NCI-H345 treated with DMSO at 0.1 percent for 48 hours (cell line): ENCODE measurements around the gene BZW1.

Experiments
- DNase-seq: peaks from one replicate; lab custom pipeline; 2025; ENCODE audit not compliant: unreplicated experiment; lab: John Stamatoyannopoulos, UW

The BZW1 gene

DNA sequence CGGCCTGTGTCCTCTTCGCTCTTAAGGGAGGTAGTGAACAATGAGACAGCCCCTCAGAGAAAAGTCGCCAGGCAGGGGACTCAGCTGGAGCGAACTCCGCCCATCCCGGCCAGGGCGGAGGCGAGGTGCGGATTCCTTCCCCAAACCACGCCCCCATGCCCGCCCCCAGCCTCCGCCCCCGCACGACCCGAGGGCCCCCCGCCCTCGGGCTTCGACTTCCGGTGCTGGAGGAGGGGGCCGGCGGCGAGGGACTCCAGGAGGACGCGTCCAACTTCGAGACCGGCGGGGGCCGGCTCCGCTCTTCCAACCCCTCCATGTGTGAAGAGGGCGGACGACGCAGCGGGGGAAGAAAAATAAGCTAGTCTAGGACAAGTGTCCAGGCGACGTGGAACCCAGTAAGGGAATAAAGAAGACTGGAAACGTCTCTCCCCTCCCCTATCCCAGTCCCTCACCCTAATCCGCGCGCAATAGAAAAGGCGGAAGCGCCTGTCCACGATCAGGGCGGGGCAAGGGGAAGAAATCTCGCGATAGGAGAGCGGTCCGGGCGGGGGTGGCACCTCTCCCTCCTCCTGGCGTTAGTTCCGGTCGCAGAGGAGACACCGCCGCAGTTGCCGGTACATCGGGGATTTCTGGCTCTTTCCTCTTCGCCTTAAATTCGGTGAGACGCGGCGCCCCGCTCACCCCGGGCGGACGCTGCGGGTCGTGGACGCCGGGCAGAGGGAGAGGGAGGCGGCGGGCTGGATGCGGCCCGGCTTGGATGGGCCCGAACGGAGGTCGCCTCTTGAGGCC lies at the start of gene BZW1:
BZW1 (plus strand) TSS at position 578 of the 789 bp plus-strand sequence. CDS start 1,308 bp downstream, outside the sequence.
- DNase-seq = peak; percentile 94

- no peak for DNase-seq
Observed at GRCh38 chr2:200762127-200762526, 49.6 kb upstream of the BZW1 start.

- DNase-seq = no peak
Observed at GRCh38 chr2:200763422-200763821, 48.3 kb upstream of the BZW1 start.

DNA sequence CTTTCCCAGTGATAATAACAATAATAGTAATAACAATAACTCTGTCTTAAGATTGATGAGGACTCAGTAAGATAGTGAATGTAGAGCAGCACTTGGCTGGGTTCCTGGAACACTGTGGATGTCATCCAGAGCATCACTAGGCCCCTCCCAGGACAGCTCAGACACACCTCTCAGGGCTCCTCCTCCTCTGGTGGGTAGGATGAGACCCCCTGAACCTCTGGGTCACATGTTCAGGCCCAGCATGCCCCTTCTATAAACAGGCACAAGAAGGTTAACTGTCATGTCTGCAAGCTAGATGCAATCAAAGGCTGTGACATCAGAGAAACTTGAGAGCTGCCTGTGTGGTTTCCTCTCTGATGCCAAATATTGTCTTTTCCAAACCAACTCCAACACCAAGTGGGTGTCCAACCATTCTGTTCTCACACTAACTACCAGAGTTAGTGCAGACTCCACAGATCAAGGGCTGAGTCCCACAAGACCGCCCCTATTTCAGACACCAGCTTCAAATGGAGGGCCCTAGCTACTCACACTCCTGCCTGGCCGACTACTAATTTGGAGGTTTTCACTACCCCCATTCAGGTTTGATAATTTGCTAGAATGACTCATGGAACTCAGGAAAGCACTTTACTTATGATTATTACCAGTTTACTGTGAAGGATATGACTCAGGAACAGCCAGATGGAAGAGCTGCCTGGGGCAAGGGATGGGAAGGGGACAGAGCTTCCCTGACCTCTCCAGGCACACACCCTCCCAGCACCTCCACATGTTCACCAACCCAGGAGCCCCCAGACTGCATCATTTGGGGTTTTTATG lies 46.4 kb upstream of the BZW1 start:
- DNase-seq = no peak

DNA sequence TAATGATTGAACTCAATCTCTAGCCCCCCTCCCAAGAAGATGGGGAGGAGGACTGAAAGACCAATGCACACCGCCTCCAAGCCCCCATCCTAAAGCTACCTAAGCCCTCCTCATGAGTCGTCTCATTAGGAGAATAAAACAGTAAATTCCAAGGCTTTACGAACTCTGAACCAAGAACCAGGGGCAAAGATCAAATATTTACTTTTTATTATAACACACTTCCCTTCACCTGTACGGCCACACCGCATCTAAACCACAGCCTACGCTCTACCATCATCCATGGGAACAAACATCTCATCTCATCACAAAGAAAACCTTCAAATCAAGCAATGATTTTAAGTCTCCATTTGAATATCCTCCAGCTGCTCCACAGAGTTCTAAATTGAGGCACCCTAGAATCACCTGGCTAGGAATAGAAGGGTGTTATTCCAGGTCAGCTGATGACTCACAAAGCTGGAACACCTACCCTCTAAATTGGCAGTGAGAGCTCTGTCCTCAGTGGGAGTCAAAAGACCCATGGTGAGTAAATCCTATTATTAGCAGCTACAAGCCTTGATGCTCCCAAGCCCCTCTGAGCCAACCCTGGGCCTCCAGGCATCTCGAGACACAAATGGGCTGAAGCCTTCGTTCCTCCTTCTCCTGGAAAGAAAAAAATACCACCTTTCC lies 45.6 kb upstream of the BZW1 start:
- DNase-seq = no peak

GRCh38 chr2:200767111-200767885 lies 44.4 kb upstream of the BZW1 start:
- DNase-seq = no peak

DNA sequence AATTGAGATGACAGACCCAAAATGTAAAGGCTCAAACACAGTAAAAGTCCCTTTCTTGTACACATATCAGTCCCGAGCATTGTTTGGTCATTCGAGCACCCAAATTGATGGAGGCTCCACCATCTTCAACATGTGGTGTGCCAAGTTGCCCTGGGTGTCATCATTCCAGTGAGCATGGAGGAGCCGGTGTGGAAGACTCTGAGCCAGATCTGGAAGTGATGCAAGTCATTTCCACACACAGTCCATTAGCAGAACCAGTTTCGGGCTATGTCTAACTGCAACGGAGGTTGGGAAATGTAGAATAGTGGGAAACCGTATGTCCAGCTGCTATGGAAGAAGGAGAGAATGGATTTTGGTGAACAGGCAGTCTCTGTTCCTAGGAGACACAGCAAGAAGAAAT lies 40.9 kb upstream of the BZW1 start:
- no peak for DNase-seq

DNA sequence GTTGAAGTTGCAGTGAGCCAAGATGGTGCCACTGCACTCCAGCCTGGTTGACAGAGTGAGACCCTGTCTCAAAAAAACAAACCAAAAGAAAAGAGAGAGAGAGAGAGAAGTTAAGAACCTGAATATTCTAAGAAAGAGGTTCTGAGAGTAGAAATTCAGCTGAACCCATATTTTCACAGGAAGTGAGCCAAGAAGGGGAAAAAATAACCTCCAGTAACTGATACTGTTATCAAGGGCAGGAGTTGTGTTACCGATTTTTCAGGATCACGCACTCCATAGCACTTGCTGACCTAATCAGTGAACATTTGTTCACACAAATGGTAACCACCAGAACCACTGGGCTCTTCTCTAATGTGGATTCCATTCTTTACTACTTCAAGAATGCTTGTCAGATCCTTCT lies 39.1 kb upstream of the BZW1 start:
- DNase-seq = no peak

- DNase-seq = no peak
Observed at GRCh38 chr2:200773083-200773482, 38.6 kb upstream of the BZW1 start.

DNA sequence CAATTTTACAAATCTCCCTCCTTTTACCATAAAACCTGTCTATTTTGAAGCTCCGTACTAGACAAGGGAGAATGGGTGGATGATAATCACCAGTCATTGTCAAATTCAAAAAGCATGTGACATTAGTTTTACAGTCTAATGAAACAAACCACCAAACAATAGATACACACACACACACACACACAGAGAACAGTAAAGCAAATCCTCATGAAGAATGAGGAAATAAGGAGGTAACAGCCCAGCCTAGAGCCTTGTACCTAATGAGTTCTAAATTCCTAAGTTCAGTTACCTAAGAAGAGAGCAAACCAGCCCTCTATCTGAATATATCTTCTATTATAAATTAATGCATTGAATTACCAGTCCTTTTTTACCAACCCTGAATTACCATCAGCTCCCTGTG lies 36.8 kb upstream of the BZW1 start:
- DNase-seq = no peak

DNA sequence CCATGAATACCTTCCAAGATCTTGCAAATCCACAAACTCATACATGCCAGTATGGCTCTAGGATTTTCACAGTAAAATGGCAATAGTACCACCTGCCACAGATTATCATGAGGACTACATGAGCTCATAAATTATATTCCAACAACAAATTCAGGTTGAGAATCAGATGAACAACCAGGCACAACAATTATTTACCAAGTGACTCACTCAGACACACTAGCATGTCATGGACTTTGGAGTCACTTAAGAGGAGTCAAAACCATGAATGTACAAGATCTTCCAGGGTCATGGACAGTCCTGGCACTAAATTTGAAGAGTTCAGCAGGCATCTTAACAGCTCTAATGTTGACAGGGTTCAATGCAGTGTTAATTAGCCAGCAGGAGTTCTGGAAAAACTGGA lies 34.4 kb upstream of the BZW1 start:
- no peak for DNase-seq

DNA sequence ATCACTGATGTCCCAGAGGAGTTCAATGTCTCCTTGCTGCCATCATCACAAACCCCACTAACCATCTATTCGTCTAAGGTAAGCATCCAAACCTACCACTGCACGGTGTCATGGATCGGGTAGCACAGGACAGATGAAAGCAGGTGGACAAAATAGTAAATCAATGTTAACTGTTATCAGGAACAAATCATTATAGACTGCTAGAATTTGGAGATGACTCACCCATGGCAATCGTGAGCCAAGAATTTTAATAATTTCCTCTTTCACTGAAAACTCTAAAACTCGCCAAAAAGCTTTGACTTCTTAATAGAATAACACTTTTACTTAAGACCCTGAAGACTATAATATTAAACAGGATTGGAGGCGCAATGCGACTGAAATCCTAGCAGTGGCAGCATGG lies 33.7 kb upstream of the BZW1 start:
- no peak for DNase-seq

- DNase-seq = no peak
Observed at GRCh38 chr2:200779214-200779613, 32.5 kb upstream of the BZW1 start.

GRCh38 chr2:200781616-200782015 lies 30.1 kb upstream of the BZW1 start:
- DNase-seq = no peak

DNA sequence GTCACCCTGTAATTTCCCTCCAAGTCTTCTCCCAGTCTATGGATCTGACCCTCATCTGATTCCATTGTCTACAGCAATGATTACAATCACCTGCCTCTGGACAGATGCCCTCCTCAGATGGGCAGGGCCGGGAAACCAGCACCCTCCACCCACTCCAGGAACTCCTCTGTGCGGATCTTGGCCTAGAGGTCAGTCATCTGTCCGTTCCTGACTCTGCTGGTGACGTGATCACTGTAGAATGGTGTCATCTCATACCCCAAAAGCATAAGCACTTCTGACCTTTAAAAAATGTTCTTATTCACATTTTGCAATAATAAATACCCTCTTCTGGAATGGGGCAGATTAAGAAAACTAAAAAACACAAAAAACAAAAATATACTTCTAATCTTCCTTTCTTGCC lies 29.5 kb upstream of the BZW1 start:
- no peak for DNase-seq

DNA sequence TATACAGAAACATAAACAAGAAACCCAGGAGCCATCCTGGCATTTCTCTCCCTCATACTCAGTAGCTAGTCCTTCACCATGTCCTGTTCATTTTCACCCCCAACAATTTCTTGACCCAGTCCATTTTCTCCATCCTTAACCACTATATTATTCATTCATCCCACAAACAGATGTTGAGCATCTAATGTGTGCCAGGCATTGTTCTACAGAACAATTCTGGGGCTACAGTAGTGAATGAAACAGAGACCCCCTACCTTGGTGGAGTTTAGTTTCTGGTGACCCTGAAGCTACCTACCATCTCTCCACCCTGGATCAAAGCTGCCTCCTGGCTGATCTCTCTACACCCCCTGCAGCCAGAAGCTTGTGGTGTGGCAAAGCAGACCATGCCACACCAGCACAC lies 27.5 kb upstream of the BZW1 start:
- DNase-seq = no peak

DNA sequence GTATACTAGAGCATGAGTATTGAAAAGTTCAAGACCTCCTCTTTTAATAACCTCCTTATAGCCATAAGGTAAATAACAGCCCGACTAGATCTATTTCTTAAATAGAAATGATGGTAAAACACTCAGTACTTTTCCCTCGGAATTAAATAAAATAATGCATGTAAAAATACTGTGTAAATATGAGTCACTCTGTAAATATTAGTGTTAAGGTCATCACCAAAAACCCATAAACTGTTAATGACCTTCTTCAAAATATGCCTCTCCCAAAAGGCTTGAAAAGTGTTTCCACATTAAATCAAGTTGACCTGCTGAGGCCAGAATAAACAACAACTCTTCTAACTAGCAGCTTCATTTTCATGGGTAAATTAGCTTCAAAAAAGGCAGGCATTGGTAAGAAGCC lies 25.3 kb upstream of the BZW1 start:
- DNase-seq = no peak

DNA sequence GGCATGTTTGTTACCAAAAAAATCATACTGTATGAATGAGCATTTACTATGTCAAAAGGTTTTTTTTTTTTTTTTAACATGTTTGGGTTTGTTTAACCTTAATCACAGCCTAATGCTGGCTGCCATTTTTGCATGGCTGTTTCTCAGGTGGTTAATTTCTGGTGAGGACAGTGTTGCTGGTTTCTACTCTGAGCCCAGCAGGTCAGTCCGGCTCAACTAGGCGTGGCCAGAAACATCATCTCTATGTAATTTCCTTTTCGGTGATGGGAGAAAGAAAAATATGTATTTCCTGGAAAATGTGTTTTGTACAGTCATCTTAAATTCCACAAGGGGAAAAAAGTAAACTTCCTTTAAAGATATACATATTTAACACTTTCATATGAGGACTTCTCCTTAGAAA lies 24.9 kb upstream of the BZW1 start:
- no peak for DNase-seq

- no peak for DNase-seq
Observed at GRCh38 chr2:200787351-200788120, 24.2 kb upstream of the BZW1 start.

DNA sequence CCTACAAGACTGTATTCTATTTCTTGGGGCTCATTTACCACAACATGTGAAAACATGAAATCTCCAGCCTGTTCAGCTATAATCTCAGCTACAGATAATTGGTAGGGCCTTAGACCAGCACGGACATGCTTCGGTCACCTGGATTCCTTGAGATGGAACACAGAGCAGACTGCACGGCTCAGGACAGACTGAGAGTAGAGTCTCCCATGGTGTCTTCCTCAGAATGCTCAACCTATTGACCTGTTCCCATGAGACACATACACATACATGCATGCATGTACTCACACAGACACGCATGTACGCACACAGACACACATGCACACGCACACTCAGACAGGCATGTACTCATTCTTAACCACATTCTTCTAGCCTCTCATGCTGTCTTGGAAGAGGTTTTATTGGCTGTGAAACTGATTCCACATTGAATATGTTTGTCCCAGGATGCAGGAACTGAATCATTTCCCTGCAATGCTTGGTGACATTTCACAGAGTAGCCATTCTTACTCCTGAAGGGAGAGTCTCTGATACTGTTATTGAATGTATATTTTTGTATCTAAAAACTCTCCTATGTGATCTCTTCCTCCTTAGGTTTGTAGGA lies 23.5 kb upstream of the BZW1 start:
- DNase-seq = no peak
